Right ventricle myocardium inferior (tissue), 1 donor: ENCODE data around the gene SBNO1. TPM values are rescaled to one million over a fixed set of nuclear protein-coding genes. Genes with fewer than 3 reads are reported as not detected.
"Not testable (repeated sequence)": the region's sequence is repeated elsewhere in the genome, so short reads cannot be mapped to it uniquely, and the experiment has no call there.

Source experiments
- ATAC-seq: fragments of 200-7000 bp; cut with Tn5 transposase; one replicate; pipeline ENCODE4 v1.9.1; 2020; ENCODE audit warnings: mild to moderate bottlenecking, moderate library complexity
- DNase-seq: peaks from one replicate; pipeline ENCODE4 v3.0.0; 2021; ENCODE audit errors: missing footprints
- intact Hi-C: fragments of 100-400 bp; cut with DNase I; formaldehyde crosslinking; loops from one replicate; pipeline ENCODE4 v1.11.0; 2022
- long read RNA-seq: library from polyadenylated mRNA; unstranded; transcript quantifications from one replicate; pipeline ENCODE4 v2.0.0, GENCODE V29; 2021
- total RNA-seq: library from RNA; stranded (reverse); fragmentation: NEBNext Ultra II Directional; extraction: Animal tissue kit (Norgen Biotek cat#: 25700); gene quantifications from one replicate; pipeline ENCODE4 v1.2.1, GENCODE V29; 2021
- donor health status: DM: no; HTN: yes; CAD: no; lungs with severe emphysema.

The SBNO1 gene
- 25.8 TPM for total RNA-seq
- long read RNA-seq, partial matches to known transcripts, result 9 of 12 reads
- long read RNA-seq, other reads (novel, unspliced or antisense), result 3 of 12 reads

GRCh38 chr12:123364532-123365024 lies at the start of gene SBNO1:
Gene SBNO1 (minus strand): TSS chr12:123364847. CDS start chr12:123350441, 14,406 bp downstream.
- ATAC-seq, result peak; percentile 92
- intact Hi-C loops, result loop anchor here (1.0 to 5.0 kb wide), 3 partner anchors 24 to 220 kb away; partner anchors contain the start of genes SNRNP35 and TMED2

GRCh38 chr12:123410041-123410412 lies 45.4 kb upstream of the SBNO1 start:
- no peak for ATAC-seq
- no peak for DNase-seq
- intact Hi-C loops, result no loop called here

More at GRCh38 chr12:123364532-123365024, at the start of gene SBNO1:
- peak; percentile 95 for DNase-seq

DNA sequence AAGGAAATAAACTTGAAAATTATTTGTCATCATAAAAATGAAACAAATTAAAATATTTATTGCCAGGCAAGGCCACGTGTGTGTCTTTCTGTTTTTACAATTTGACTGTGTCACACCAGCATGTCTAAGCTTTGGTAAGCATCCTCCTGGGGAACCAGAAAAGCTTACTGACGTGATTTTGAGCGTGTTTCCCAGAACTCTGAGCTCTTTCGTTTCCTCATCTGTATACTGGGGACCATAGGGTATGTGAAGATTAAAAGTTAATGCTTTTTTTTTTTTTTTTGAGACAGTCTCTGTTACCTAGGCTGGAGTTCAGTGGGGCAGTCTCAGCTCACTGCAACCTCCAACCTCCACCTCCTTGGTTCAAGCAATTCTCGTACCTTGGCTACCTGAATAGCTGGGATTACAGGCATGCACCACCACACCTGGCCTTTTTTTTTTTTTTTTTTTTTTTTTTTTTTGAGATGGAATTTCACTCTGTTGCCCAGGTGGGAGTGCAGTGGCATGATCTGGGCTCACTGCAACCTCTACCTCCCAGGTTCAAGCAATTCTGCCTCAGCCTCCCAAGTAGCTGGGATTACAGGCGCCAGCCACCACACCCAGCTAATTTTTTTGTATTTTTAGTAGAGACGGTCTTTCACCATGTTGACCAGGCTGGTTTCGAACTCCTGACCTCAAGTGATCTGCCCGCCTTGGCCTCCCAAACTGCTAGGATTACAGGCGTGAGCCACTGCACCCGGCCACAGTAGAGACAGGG lies 44.8 kb upstream of the SBNO1 start:
- intact Hi-C loops, DNase-seq, ATAC-seq: not testable (repeated sequence)

GRCh38 chr12:123408619-123409018 lies 44.0 kb upstream of the SBNO1 start:
- intact Hi-C loops, DNase-seq, ATAC-seq: not testable (repeated sequence)

DNA sequence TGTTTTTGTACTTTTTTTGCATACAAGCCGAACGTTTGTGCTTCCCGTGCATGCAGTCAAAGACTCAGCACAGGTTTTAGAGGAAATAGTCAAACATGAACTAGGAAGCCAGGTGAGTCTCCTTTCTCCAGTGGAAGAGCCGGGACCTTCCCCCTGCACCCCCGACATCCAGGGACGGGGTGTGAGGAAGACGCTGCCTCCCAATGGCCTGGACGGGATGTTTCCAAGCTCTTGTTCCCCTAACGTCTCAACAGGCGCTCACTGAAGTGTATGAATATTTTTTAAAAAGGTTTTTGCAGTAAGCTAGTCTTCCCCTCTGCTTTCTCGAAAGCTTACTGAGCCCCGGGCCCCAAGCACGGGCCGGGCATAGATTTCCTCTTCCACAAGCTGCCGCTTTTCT lies 43.3 kb upstream of the SBNO1 start:
- ATAC-seq, intact Hi-C loops, DNase-seq: not testable (repeated sequence)

DNA sequence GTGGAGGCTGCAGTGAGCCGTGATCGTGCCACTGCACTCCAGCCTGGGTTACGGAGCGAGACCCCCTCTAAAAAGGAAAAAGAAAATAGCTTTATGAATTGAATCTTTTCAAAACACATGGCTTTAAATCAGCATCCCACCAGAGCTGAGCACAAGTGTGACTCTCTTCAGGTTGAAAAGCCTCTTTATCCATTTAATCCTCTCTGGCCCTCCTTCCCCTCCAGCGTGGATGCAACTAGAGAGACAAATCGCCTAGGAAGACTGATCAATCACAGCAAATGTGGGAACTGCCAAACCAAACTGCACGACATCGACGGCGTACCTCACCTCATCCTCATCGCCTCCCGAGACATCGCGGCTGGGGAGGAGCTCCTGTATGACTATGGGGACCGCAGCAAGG lies 42.6 kb upstream of the SBNO1 start:
- DNase-seq, ATAC-seq, intact Hi-C loops: not testable (repeated sequence)

DNA sequence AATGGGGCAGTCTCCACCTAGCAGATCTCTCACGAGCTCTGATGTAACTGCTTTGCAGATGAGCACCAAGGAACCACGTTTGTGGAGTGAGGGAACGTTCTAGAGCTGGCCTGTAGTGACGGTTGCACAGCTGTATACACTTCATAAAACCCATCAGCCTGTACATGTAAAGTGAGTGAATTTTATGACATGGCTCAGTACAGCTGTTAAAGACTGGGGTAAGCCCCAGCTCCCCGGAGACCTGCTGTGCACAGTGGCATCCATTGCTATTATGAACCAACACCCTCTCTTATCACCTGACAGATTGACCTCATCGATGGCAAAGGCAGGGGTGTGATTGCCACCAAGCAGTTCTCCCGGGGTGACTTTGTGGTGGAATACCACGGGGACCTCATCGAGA lies 39.9 kb upstream of the SBNO1 start:
- DNase-seq, result no peak
- ATAC-seq, result no peak
- intact Hi-C loops, result no loop called here

DNA sequence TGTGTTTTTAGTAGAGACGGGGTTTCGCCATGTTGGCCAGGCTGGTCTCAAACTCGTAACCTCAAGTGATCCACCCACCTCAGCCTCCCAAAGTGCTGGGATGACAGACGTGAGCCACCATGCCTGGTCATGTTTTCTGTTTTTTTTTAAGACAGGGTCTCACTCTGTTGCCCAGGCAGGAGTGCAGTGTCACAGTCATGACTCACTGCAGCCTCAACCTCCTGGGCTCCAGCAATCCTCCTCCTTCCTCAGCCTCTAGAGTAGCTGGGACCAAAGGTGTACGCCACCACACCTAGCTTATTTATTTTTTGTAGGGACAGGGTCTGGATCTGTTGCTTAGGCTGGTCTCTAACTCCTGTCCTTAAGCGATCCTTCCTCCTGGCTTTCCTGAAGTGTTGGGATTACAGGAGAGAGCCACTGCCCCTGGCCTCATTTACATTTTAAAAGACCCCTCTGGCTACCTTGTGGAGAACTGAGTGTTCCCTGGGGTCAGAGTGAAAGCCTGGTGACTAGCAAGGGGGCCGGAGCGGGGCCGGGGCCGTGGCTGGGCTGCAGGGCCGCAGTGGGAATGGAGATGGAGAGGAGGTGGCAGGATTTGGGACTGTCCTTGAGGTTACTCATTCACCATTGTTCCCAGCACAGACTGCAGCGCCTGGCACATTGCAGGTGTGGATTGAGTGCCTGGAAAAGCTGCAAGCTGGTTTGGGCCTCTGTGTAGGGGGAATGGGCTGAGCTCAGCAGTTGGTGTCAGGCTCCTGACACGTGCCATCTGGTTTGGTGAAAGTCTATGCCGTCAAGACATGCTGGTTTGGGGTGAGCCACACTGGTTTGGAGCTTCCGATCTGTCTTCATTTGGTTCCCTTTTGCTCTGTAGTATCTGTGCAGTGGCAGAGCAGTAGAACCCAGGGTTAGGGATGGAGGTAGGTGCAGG lies 37.4 kb upstream of the SBNO1 start:
- ATAC-seq (no peak), DNase-seq (no peak)
- intact Hi-C loops, result no loop called here

DNA sequence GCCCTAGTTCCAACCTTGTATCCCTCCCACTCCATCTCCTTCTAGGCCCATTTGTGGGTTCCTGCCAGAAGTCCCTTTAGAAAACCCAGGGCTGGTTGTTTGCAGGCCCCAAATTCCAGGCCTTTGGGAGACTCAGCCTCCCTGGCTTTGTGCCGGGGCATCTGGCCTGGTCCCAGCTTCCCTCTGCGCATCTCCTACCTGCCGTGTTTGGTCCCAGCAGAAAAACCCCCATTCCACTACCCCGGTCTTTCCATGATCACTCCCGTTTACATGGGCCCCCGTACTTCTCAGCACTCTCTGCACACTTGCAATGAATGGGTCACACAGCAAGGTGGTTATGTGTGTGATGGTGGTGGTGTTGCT lies 34.6 kb upstream of the SBNO1 start:
- DNase-seq (no peak), ATAC-seq (no peak)
- intact Hi-C loops, result no loop called here

- ATAC-seq (peak; percentile 92), DNase-seq (peak; percentile 69)
- intact Hi-C loops, result no loop called here
Observed at GRCh38 chr12:123398550-123399254, 34.1 kb upstream of the SBNO1 start.

DNA sequence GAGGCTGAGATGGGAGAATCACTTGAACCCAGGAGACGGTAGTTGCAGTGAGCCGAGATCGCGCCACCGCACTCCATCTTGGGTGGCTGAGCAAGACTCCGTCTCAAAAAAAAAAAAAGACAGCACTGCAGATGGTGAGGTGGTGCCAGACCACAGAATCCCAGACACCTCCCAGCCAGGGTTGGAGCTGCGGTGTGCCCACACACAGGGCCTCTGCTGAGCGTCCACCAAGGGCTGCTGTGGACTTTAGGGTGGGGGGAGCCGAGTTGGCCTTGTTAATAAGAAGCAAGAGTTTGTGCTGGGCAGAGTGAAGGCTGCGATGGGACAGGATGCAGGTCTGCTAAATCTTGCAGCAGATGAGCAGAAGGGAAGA lies 33.5 kb upstream of the SBNO1 start:
- intact Hi-C loops, result no loop called here
- ATAC-seq (no peak), DNase-seq (no peak)

- DNase-seq, result no peak
- no peak for ATAC-seq
- intact Hi-C loops, result no loop called here
Observed at GRCh38 chr12:123397400-123397799, 32.8 kb upstream of the SBNO1 start.

- ATAC-seq, result no peak
- no peak for DNase-seq
- intact Hi-C loops, result no loop called here
Observed at GRCh38 chr12:123396954-123397353, 32.3 kb upstream of the SBNO1 start.

DNA sequence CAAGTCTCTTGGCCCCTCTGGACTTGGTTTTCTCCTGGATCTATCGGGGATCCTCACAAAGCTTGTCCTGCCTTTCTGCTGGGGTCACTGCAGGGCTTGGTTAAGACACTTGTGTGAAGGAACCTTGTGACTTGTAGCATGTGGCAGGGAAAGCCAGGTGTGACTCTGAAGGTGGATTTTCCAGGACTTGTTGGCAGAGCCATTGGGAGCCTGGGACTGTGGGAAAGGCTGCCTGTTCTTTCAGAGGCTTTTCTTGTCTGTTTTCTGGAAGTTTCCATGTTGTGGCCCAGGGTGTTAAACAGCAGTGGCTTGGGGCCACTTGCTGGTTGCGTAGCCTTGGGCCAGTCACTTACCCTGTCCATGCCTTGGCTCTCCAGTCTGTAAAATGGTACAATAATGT lies 31.9 kb upstream of the SBNO1 start:
- ATAC-seq, result no peak
- DNase-seq, result no peak
- intact Hi-C loops, result no loop called here

DNA sequence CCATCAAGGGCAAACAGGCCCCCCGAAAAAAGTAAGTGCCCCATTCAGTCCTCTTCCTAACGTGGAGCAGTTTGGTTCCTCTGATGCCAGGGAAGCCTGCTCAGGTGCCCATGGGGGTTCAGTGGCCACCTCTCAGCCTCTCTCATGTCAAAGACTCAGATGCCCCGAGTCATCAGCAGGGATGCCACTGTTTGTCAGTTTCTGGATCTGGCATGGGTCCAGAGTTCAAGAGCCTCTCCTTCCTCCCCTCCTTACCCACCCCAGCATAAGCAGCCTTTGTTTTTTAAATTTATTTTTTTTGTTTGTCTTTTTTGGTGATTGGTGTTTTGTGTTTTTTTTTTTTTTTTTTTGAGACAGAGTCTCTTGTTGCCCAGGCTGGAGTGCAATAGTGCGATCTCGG lies 30.6 kb upstream of the SBNO1 start:
- DNase-seq (no peak), ATAC-seq (no peak)
- intact Hi-C loops, result no loop called here

DNA sequence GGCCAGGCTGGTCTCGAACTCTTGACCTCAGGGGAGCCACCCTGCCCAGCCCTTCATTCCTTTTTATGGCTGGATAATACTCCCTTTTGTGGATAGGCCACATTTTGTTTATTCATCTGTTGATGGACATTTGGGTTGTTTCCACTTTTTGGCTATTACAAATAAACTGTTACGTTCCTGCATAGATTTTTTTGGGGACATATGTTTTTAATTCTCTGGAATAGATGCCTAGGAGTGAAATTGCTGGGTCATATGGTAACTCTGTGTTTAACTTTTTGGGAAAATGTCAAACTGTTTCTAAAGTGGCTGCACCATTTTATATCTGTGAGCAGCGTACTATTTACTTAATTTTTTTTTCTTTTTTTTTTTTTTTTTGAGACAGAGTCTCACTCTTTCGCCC lies 29.1 kb upstream of the SBNO1 start:
- no peak for DNase-seq
- no peak for ATAC-seq
- intact Hi-C loops, result no loop called here

DNA sequence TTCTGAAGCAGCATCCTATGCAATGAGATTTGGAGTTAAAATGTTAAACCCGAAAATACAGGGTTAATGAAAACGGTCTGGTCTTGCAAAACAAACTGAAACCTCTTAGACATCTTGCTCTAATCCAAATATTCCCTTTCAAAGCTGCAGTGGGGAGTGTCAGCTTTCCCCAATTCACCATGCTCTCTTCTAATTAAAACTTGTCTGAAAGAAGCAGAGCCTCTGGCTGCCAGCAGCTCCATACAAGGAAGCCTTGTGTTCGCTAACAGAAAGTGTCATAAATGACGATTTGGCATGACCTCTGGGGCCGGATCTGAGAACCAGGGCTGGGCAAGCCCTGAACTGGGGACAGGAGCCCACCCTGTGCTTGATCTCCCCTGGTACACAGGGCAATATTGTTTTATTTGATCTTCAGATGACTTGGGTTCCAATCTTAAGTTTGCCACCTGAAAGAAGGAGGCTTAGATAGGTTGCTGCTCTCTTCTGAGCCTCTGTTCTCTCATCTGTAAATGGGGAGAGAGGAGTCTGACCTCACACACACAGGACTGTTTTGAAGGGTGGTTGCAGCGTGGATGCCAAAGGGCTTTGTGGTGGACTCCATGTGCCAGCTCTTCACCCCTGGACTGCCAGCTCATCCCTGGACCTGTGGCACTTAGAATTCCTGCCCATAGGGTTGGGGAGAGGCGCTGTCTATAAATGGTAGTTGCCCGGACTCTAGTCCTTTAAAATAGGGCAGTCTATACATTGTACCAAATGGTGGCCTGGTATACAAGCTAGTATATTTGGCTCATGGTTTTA lies 27.1 kb upstream of the SBNO1 start:
- intact Hi-C loops, result no loop called here
- DNase-seq, result no peak
- ATAC-seq, result no peak
